Mesenchymal stem cell (in vitro differentiated cells and primary cell): ENCODE results near the gene OLFML2B.
A peak's percentile ranks its signal among the peaks of the same experiment; 100 is the strongest.

ENCODE experiments used
- DNase-seq: peaks from one replicate; pipeline ENCODE4 v3.0.0-alpha.2; 2013
- H2AFZ ChIP-seq: one replicate; pipeline ENCODE4 v1.6.1; 2013; ENCODE audit warnings: low read depth, mild to moderate bottlenecking, control low read depth, inconsistent platforms, low read length, moderate library complexity
- H2AK5ac ChIP-seq: 2 replicates; pipeline ENCODE4 v1.6.1; 2013; ENCODE audit warnings: low read length, moderate library complexity, mild to moderate bottlenecking, inconsistent platforms; ENCODE audit not compliant: severe bottlenecking
- H2BK120ac ChIP-seq: one replicate; pipeline ENCODE4 v1.6.1; 2013; ENCODE audit warnings: low read depth, mild to moderate bottlenecking, inconsistent platforms, low read length, moderate library complexity
- H2BK12ac ChIP-seq, 2 experiments: one replicate each; pipeline ENCODE4 v1.6.1; 2013; ENCODE audit warnings: inconsistent platforms in 2 of 2, low read length in 2 of 2, mild to moderate bottlenecking in 2 of 2, moderate library complexity in 2 of 2, control low read depth in 1 of 2
- H2BK15ac ChIP-seq: one replicate; pipeline ENCODE4 v1.6.1; 2013; ENCODE audit warnings: mild to moderate bottlenecking, low read depth, inconsistent platforms; ENCODE audit not compliant: poor library complexity, severe bottlenecking
- H2BK5ac ChIP-seq: 2 replicates; pipeline ENCODE4 v1.6.1; 2013; ENCODE audit warnings: low read depth, mild to moderate bottlenecking, low read length, control low read depth, inconsistent platforms; ENCODE audit not compliant: poor library complexity, severe bottlenecking
- H3K14ac ChIP-seq, 2 experiments: one replicate each; pipeline ENCODE4 v1.6.1; 2013; ENCODE audit warnings: inconsistent platforms in 2 of 2, low read length in 2 of 2, control low read depth in 1 of 2, mild to moderate bottlenecking in 1 of 2, moderate library complexity in 1 of 2
- H3K18ac ChIP-seq, 2 experiments: one replicate each; pipeline ENCODE4 v1.6.1; 2013; ENCODE audit warnings: inconsistent platforms in 2 of 2, low read length in 2 of 2, control low read depth in 1 of 2, low read depth in 1 of 2, mild to moderate bottlenecking in 1 of 2
- H3K23ac ChIP-seq, 2 experiments: one replicate each; pipeline ENCODE4 v1.6.1; 2013; ENCODE audit warnings: inconsistent platforms in 2 of 2, low read length in 2 of 2, mild to moderate bottlenecking in 2 of 2, moderate library complexity in 2 of 2, control low read depth in 1 of 2
- H3K27ac ChIP-seq: 2 replicates; pipeline ENCODE4 v1.5.1; 2013; ENCODE audit warnings: mild to moderate bottlenecking, moderate library complexity, low read length, control low read depth, inconsistent platforms; ENCODE audit not compliant: poor library complexity, severe bottlenecking
- H3K27me3 ChIP-seq, 2 experiments: 2 replicates each; pipeline versions ENCODE4 v1.6.1 to v1.7.0; 2013; ENCODE audit warnings: low read length in 2 of 2, mild to moderate bottlenecking in 2 of 2, moderate library complexity in 2 of 2, control low read depth in 1 of 2, inconsistent platforms in 1 of 2; ENCODE audit not compliant: control insufficient read depth in 1 of 2, insufficient read depth in 1 of 2
- H3K36me3 ChIP-seq, 2 experiments: 2 replicates each; pipeline versions ENCODE4 v1.6.1 to v1.7.0; 2013; ENCODE audit warnings: low read length in 2 of 2, control low read depth in 1 of 2, inconsistent platforms in 1 of 2, low read depth in 1 of 2, mild to moderate bottlenecking in 1 of 2; ENCODE audit not compliant: insufficient read depth in 2 of 2, control insufficient read depth in 1 of 2
- H3K4ac ChIP-seq, 2 experiments: one replicate each; pipeline ENCODE4 v1.6.1; 2013; ENCODE audit warnings: inconsistent platforms in 2 of 2, low read length in 2 of 2, mild to moderate bottlenecking in 2 of 2, moderate library complexity in 2 of 2, control low read depth in 1 of 2, low read depth in 1 of 2
- H3K4me1 ChIP-seq: 2 replicates; pipeline ENCODE4 v1.6.1; 2013; ENCODE audit warnings: low read depth, low read length, control low read depth; ENCODE audit not compliant: control insufficient read depth, insufficient read depth
- H3K4me2 ChIP-seq: 2 replicates; pipeline ENCODE4 v1.6.1; 2013; ENCODE audit warnings: low read length, mild to moderate bottlenecking, inconsistent platforms; ENCODE audit not compliant: poor library complexity, severe bottlenecking
- H3K4me3 ChIP-seq, 2 experiments: 2 replicates each; pipeline versions ENCODE4 v1.5.1 to v1.7.0; 2013; ENCODE audit warnings: low read length in 2 of 2, mild to moderate bottlenecking in 2 of 2, control low read depth in 1 of 2, low read depth in 1 of 2; ENCODE audit not compliant: insufficient read depth in 1 of 2
- H3K79me1 ChIP-seq: replicated peaks from 2 replicates; pipeline ENCODE4 v1.6.1; 2013; ENCODE audit warnings: mild to moderate bottlenecking, control low read depth, low read length, inconsistent platforms; ENCODE audit not compliant: poor library complexity, severe bottlenecking
- H3K9ac ChIP-seq: 2 replicates; pipeline ENCODE4 v1.7.0; 2013; ENCODE audit warnings: mild to moderate bottlenecking, low read length, moderate library complexity
- H3K9me3 ChIP-seq: 2 replicates; pipeline ENCODE4 v1.7.0; 2013; ENCODE audit warnings: mild to moderate bottlenecking, low read length; ENCODE audit not compliant: control insufficient read depth
- H4K8ac ChIP-seq: one replicate; pipeline ENCODE4 v1.6.1; 2013; ENCODE audit warnings: inconsistent platforms, mild to moderate bottlenecking, low read length, moderate library complexity
- H4K91ac ChIP-seq: one replicate; pipeline ENCODE4 v1.6.1; 2013; ENCODE audit warnings: mild to moderate bottlenecking, low read length, inconsistent platforms
- WGBS: methylation state at CpG from one replicate; pipeline ENCODE4 v1.1.7; 2013; ENCODE audit warnings: mixed read lengths; 5-methylcytosine and 5-hydroxymethylcytosine counted together

OLFML2B gene

GRCh38 chr1:161993576-161993975, 30.1 kb downstream of the OLFML2B start:
- Histone ChIP-seq H2AK5ac (no peak overlapping the region), H3K18ac (no peak overlapping the region), H3K4me2 (no peak overlapping the region), H2BK15ac (no peak overlapping the region), H3K27me3 (no peaks in the 10 kb centered on the region), H2BK12ac (no peak overlapping the region), H2BK120ac (no peak overlapping the region), H3K23ac (no peak overlapping the region), H3K9me3 (peaks cover 11% of the 10 kb centered on the region), H3K4me3 (no peak overlapping the region), H3K9ac (no peak overlapping the region), H2AFZ (no peak overlapping the region), H4K8ac (no peak overlapping the region), H3K4me1 (peaks cover 4% of the 10 kb centered on the region), H3K4ac (no peak overlapping the region), H4K91ac (no peak overlapping the region), H3K27ac (no peak overlapping the region), H2BK5ac (no peak overlapping the region), H3K14ac (no peak overlapping the region), H3K36me3 (peaks cover 40 to 83% of the 10 kb centered on the region in 2 experiments), H3K79me1 (peaks cover 4% of the 10 kb centered on the region)
- no peak for DNase-seq
- 82% methylated on average over 9 of the region's 11 CpGs for WGBS

- DNase-seq = no peak
- H3K4me3 ChIP-seq = no peak overlapping the region
- no peak overlapping the region for H3K9ac ChIP-seq
- peaks cover 4% of the 10 kb centered on the region for H3K79me1 ChIP-seq
- no peak overlapping the region for H3K18ac ChIP-seq
- H3K14ac ChIP-seq = no peak overlapping the region
- H4K8ac ChIP-seq = no peak overlapping the region
- no peak overlapping the region for H2BK120ac ChIP-seq
- H2BK15ac ChIP-seq = no peak overlapping the region
- H3K23ac ChIP-seq = no peak overlapping the region
- H3K4me1 ChIP-seq = peaks cover 5% of the 10 kb centered on the region
- H2BK5ac ChIP-seq = no peak overlapping the region
- H2AFZ ChIP-seq = no peak overlapping the region
- H3K4me2 ChIP-seq = no peak overlapping the region
- WGBS = 79% methylated on average over 1 of the region's 5 CpGs
- H3K27me3 ChIP-seq = no peaks in the 10 kb centered on the region
- H4K91ac ChIP-seq = no peak overlapping the region
- H3K9me3 ChIP-seq = peaks cover 18% of the 10 kb centered on the region
- no peak overlapping the region for H2BK12ac ChIP-seq
- H3K36me3 ChIP-seq = peaks cover 47 to 71% of the 10 kb centered on the region in 2 experiments
- H2AK5ac ChIP-seq = no peak overlapping the region
- H3K27ac ChIP-seq = no peak overlapping the region
- no peak overlapping the region for H3K4ac ChIP-seq
Measured at GRCh38 chr1:161989786-161990185, 33.9 kb downstream of the OLFML2B start.

GRCh38 chr1:161989108-161989507, 34.6 kb downstream of the OLFML2B start:
- no peak overlapping the region for H2BK12ac ChIP-seq
- H2BK15ac ChIP-seq = no peak overlapping the region
- no peak overlapping the region for H3K23ac ChIP-seq
- H3K36me3 ChIP-seq = peaks cover 48 to 78% of the 10 kb centered on the region in 2 experiments
- no peak overlapping the region for H2AFZ ChIP-seq
- H3K14ac ChIP-seq = no peak overlapping the region
- no peak overlapping the region for H2AK5ac ChIP-seq
- peaks cover 18% of the 10 kb centered on the region for H3K9me3 ChIP-seq
- peaks cover 5% of the 10 kb centered on the region for H3K4me1 ChIP-seq
- no peak overlapping the region for H4K91ac ChIP-seq
- H3K4me3 ChIP-seq = no peak overlapping the region
- H3K79me1 ChIP-seq = peaks cover 4% of the 10 kb centered on the region
- H4K8ac ChIP-seq = no peak overlapping the region
- no peaks in the 10 kb centered on the region for H3K27me3 ChIP-seq
- H3K4me2 ChIP-seq = no peak overlapping the region
- DNase-seq = peak; percentile 13
- H2BK120ac ChIP-seq = no peak overlapping the region
- no peak overlapping the region for H2BK5ac ChIP-seq
- H3K27ac ChIP-seq = no peak overlapping the region
- H3K4ac ChIP-seq = no peak overlapping the region
- H3K18ac ChIP-seq = no peak overlapping the region
- no peak overlapping the region for H3K9ac ChIP-seq

GRCh38 chr1:161988413-161988812, 35.3 kb downstream of the OLFML2B start:
- H2BK12ac ChIP-seq = no peak overlapping the region
- H2BK120ac ChIP-seq = no peak overlapping the region
- no peak overlapping the region for H4K91ac ChIP-seq
- no peak for DNase-seq
- 71% methylated on average over 5 of the region's 5 CpGs for WGBS
- H4K8ac ChIP-seq = no peak overlapping the region
- H3K36me3 ChIP-seq = peaks cover 49 to 79% of the 10 kb centered on the region in 2 experiments
- no peak overlapping the region for H3K4me2 ChIP-seq
- no peak overlapping the region for H2BK5ac ChIP-seq
- no peak overlapping the region for H3K18ac ChIP-seq
- no peak overlapping the region for H2BK15ac ChIP-seq
- peaks cover 18% of the 10 kb centered on the region for H3K9me3 ChIP-seq
- no peak overlapping the region for H2AK5ac ChIP-seq
- no peak overlapping the region for H3K4ac ChIP-seq
- H3K4me3 ChIP-seq = no peak overlapping the region
- H2AFZ ChIP-seq = no peak overlapping the region
- no peaks in the 10 kb centered on the region for H3K79me1 ChIP-seq
- H3K27me3 ChIP-seq = no peaks in the 10 kb centered on the region
- H3K27ac ChIP-seq = no peak overlapping the region
- H3K14ac ChIP-seq = no peak overlapping the region
- H3K4me1 ChIP-seq = peaks cover 5% of the 10 kb centered on the region
- no peak overlapping the region for H3K9ac ChIP-seq
- no peak overlapping the region for H3K23ac ChIP-seq
